A673 (cell line): ENCODE measurements around the gene KIFC3.

ENCODE experiments used
- CTCF ChIP-seq: fragments of 300-800, 200-600 bp; sonication (generic); conservative IDR thresholded peaks from 2 replicates; pipeline ENCODE4 v1.5.1; 2017; ENCODE audit warnings: low read depth, mild to moderate bottlenecking, antibody characterized with exemption, low read length, moderate library complexity, mixed read lengths
- EZH2 ChIP-seq: fragments of 200-600 bp; sonication (generic); IDR thresholded peaks from 2 replicates; pipeline ENCODE4 v1.6.1; 2017; ENCODE audit warnings: borderline replicate concordance, low read depth, mild to moderate bottlenecking, mixed read lengths, antibody characterized with exemption, low read length; ENCODE audit not compliant: poor library complexity, severe bottlenecking

GRCh38 chr16:57757326-57757786, 44.9 kb downstream of the KIFC3 start:
- peak; percentile 96 for TF ChIP-seq CTCF
- no peak for TF ChIP-seq EZH2
